LNCAP (cell line): ENCODE results near the gene KIF1B.

Experiments
- CTCF ChIP-seq: fragments of 450-650 bp; IDR thresholded peaks from 2 replicates; pipeline ENCODE4 v1.5.1; 2017; ENCODE audit warnings: mild to moderate bottlenecking

Gene KIF1B

GRCh38 chr1:10212476-10212875 is 2.1 kb downstream of the KIF1B start:
- no peak for TF ChIP-seq CTCF

GRCh38 chr1:10213186-10213705 is 2.9 kb downstream of the KIF1B start:
- no peak for TF ChIP-seq CTCF

DNA sequence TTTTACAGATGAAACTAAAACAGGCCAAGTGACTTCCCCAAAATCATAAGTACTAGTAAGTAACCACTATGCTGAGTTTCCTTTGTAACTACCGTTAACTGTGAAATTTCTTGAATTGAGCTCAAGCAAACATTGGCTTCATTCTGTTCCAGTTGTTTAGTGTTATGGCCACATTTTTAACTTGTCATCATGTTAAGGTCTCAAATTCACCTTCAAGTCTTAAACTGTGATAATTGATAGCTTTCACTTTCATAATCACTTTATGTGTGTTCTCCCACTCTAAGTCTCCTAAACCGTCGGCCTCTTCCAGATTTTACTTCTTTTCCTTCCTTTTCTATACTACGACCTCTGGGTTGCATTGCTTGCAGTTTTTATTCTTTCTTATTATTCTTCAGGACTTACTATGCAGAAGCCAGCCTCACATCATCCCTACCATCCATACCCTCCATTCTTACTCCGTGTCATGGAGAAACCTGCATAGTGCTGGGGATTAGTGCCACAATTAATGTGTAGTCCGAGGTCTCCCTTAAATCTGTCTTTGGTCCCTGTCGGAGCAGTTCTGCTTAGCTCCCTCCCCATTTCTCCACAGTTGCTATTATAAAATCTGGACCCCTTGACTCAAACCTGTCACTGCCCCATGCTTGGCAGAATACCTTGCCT is 5.8 kb downstream of the KIF1B start:
- TF ChIP-seq CTCF, result no peak

GRCh38 chr1:10217748-10218441 is 7.5 kb downstream of the KIF1B start:
- no peak for TF ChIP-seq CTCF

- no peak for TF ChIP-seq CTCF
These were observed 9.8 kb downstream of the KIF1B start for GRCh38 chr1:10220200-10220599.

- no peak for TF ChIP-seq CTCF
These were observed 15.2 kb downstream of the KIF1B start for GRCh38 chr1:10225573-10225972.

DNA sequence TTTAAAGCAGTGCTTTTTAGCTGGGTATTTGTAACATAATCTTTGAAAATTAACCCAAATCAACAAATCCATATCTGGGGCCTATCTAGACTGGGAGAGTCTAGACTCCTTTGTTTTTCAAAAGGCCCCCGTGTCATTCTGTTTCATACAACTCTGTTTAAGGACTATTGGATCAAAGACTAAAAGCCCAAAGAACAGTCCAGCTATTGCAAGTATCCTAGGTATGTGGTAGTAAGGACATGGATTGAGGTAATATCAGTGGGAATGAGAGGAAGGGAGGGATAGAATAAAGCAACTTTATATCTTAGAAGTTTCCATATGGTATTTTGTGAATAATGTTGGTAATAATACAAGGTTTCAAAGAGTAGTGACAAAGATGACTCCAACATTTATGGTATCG is 18.2 kb downstream of the KIF1B start:
- TF ChIP-seq CTCF, result no peak
